SK-N-SH (cell line): ENCODE data around the gene SLC17A4. TPM values are rescaled to one million over a fixed set of nuclear protein-coding genes. Genes with fewer than 3 reads are reported as not detected.

ENCODE experiments used
- CTCF ChIA-PET: fragments of 300-600, 350-600 bp; formaldehyde crosslinking; extraction: SDS; loops from one replicate; lab custom pipeline; 2021; lab: Yijun Ruan, JAX
- POLR2A ChIA-PET: fragments of 350-600 bp; sonication (Branson Sonifier 250); formaldehyde crosslinking; extraction: SDS; loops from one replicate; lab custom pipeline; 2020; ENCODE audit warnings: antibody characterized with exemption, inconsistent platforms; lab: Yijun Ruan, JAX
- DNase-seq: peaks from one replicate; pipeline ENCODE4 v3.0.0; 2012
- H2AFZ ChIP-seq: fragments of 200-600 bp; sonication (generic); 2 replicates; pipeline ENCODE4 v1.8.1; 2016; ENCODE audit warnings: antibody characterized with exemption, mild to moderate bottlenecking, low read depth
- H3F3A ChIP-seq: fragments of 200-600 bp; sonication (generic); replicated peaks from 2 replicates; pipeline ENCODE3; 2016; ENCODE audit warnings: antibody characterized with exemption, mild to moderate bottlenecking; ENCODE audit not compliant: insufficient read depth
- H3K27ac ChIP-seq, 2 experiments: fragments of 200-500 bp in 1 of 2; fragments of 200-600 bp in 1 of 2; sonication (Bioruptor generic) in 1 of 2; sonication (generic), shearing (Covaris generic) in 1 of 2; 2 replicates each; pipeline versions ENCODE4 v1.5.1 to v1.6.1; 2014 to 2016; ENCODE audit warnings: low read depth in 2 of 2, inconsistent platforms in 1 of 2, low read length in 1 of 2, mild to moderate bottlenecking in 1 of 2, mixed read lengths in 1 of 2
- H3K27me3 ChIP-seq: fragments of 200-600 bp; sonication (generic), shearing (Covaris generic); 2 replicates; pipeline ENCODE4 v1.6.1; 2016; ENCODE audit warnings: mixed run types; ENCODE audit not compliant: insufficient read depth
- H3K36me3 ChIP-seq, 2 experiments: fragments of 200-500 bp in 1 of 2; fragments of 200-600 bp in 1 of 2; sonication (Bioruptor generic) in 1 of 2; sonication (generic) in 1 of 2; replicated peaks in 1 of 2; 2 replicates each; pipeline versions ENCODE3 to v1.5.1; 2014 to 2016; ENCODE audit warnings: low read length in 1 of 2, mild to moderate bottlenecking in 1 of 2; ENCODE audit not compliant: insufficient read depth in 2 of 2, control insufficient read depth in 1 of 2
- H3K4me1 ChIP-seq, 2 experiments: fragments of 200-500 bp in 1 of 2; fragments of 200-600 bp in 1 of 2; sonication (Bioruptor generic) in 1 of 2; sonication (generic), shearing (Covaris generic) in 1 of 2; 2 replicates each; pipeline versions ENCODE4 v1.5.1 to v1.6.1; 2014 to 2016; ENCODE audit warnings: low read depth in 1 of 2, low read length in 1 of 2, mixed run types in 1 of 2; ENCODE audit not compliant: insufficient read depth in 2 of 2, control insufficient read depth in 1 of 2
- H3K4me2 ChIP-seq: fragments of 200-600 bp; sonication (generic), shearing (Covaris generic); 2 replicates; pipeline ENCODE4 v1.6.1; 2017; ENCODE audit warnings: mixed run types
- H3K4me3 ChIP-seq, 2 experiments: fragments of 200-500 bp in 1 of 2; fragments of 200-600 bp in 1 of 2; sonication (Bioruptor generic) in 1 of 2; sonication (generic), shearing (Covaris generic) in 1 of 2; 2 replicates each; pipeline versions ENCODE4 v1.5.1 to v1.8.1; 2014 to 2016; ENCODE audit warnings: low read depth in 2 of 2, inconsistent platforms in 1 of 2, low read length in 1 of 2, mild to moderate bottlenecking in 1 of 2, mixed read lengths in 1 of 2, moderate library complexity in 1 of 2
- H3K79me2 ChIP-seq: fragments of 200-600 bp; sonication (generic); 2 replicates; pipeline ENCODE4 v1.8.1; 2017; ENCODE audit warnings: mild to moderate bottlenecking; ENCODE audit not compliant: insufficient read depth
- H3K9ac ChIP-seq: fragments of 200-600 bp; sonication (generic); 2 replicates; pipeline ENCODE4 v1.6.1; 2017; ENCODE audit warnings: mixed run types
- H3K9me2 ChIP-seq: fragments of 200-600 bp; sonication (generic); 2 replicates; pipeline ENCODE4 v1.6.1; 2017; ENCODE audit warnings: mixed run types
- H3K9me3 ChIP-seq: fragments of 200-600 bp; sonication (generic); 2 replicates; pipeline ENCODE4 v1.6.1; 2017; ENCODE audit warnings: mixed run types, mild to moderate bottlenecking, moderate library complexity
- H4K20me1 ChIP-seq: fragments of 200-600 bp; sonication (generic); 2 replicates; pipeline ENCODE4 v1.6.1; 2017; ENCODE audit warnings: mild to moderate bottlenecking, mixed run types; ENCODE audit not compliant: insufficient read depth
- EP300 ChIP-seq, 2 experiments: IDR thresholded peaks; 2 replicates each; pipeline versions ENCODE4 v1.4.0 to v1.6.1; 2012; ENCODE audit warnings: borderline replicate concordance in 1 of 2, low read depth in 1 of 2, low read length in 1 of 2
- EZH2phosphoT487 ChIP-seq: fragments of 200-600 bp; sonication (generic); IDR thresholded peaks from 2 replicates; pipeline ENCODE4 v1.6.1; 2017; ENCODE audit warnings: low read depth, mixed run types, mild to moderate bottlenecking, antibody characterized with exemption, moderate library complexity, borderline replicate concordance
- GABPA ChIP-seq: IDR thresholded peaks from 2 replicates; pipeline ENCODE4 v1.4.0; 2012; ENCODE audit warnings: low read depth, mild to moderate bottlenecking
- GATA2 ChIP-seq: sonication (generic); formaldehyde crosslinking; IDR thresholded peaks from 2 replicates; pipeline ENCODE4 v1.5.0; 2020; ENCODE audit warnings: mild to moderate bottlenecking, missing genetic modification reagents
- JUND ChIP-seq: IDR thresholded peaks from 2 replicates; pipeline ENCODE4 v1.4.0; 2012
- MAX ChIP-seq: IDR thresholded peaks from 2 replicates; pipeline ENCODE4 v1.4.0; 2012; ENCODE audit warnings: low read depth
- MEF2A ChIP-seq: IDR thresholded peaks from 2 replicates; pipeline ENCODE4 v1.4.0; 2012; ENCODE audit warnings: low read depth, borderline replicate concordance
- RAD21 ChIP-seq: IDR thresholded peaks from 2 replicates; pipeline ENCODE4 v1.6.1; 2012; ENCODE audit warnings: mild to moderate bottlenecking, low read length
- RFX5 ChIP-seq: IDR thresholded peaks from 2 replicates; pipeline ENCODE4 v1.6.1; 2012; ENCODE audit warnings: mild to moderate bottlenecking, improper control_type of control experiment, low read length
- RXRA ChIP-seq: IDR thresholded peaks from 2 replicates; pipeline ENCODE4 v1.4.0; 2012; ENCODE audit warnings: low read depth, mild to moderate bottlenecking, borderline replicate concordance
- SIN3A ChIP-seq: IDR thresholded peaks from 2 replicates; pipeline ENCODE4 v1.6.1; 2012; ENCODE audit warnings: low read depth, mild to moderate bottlenecking, low read length, moderate library complexity, borderline replicate concordance
- SMC3 ChIP-seq: IDR thresholded peaks from 2 replicates; pipeline ENCODE4 v1.6.1; 2012; ENCODE audit warnings: low read depth, low read length, improper control_type of control experiment
- TAF1 ChIP-seq: IDR thresholded peaks from 2 replicates; pipeline ENCODE4 v1.6.1; 2012; ENCODE audit warnings: low read depth, mild to moderate bottlenecking, low read length, moderate library complexity, borderline replicate concordance
- TCF12 ChIP-seq: IDR thresholded peaks from 2 replicates; pipeline ENCODE4 v1.4.0; 2012
- TEAD4 ChIP-seq: IDR thresholded peaks from 2 replicates; pipeline ENCODE4 v1.4.0; 2012; ENCODE audit warnings: mild to moderate bottlenecking, borderline replicate concordance; ENCODE audit not compliant: insufficient read depth
- YY1 ChIP-seq: IDR thresholded peaks from 2 replicates; pipeline ENCODE4 v1.4.0; 2012; ENCODE audit warnings: low read depth, mild to moderate bottlenecking
- WGBS: methylation state at CpG from one replicate; pipeline ENCODE4 v1.1.6; 2017; ENCODE audit warnings: low lambda C conversion rate; 5-methylcytosine and 5-hydroxymethylcytosine counted together
- polyA plus RNA-seq, 3 experiments: library from polyadenylated mRNA; depleted of rRNA; stranded (reverse); fragments of >200 nt; gene quantifications; 2 replicates each; pipeline ENCODE4 v1.2.3, GENCODE V29; 2012
- TF ChIP-seq, protein P1 (sequence below): fragments of 200-600 bp; sonication (generic); IDR thresholded peaks from 2 replicates; pipeline ENCODE4 v1.6.1; 2017; ENCODE audit warnings: antibody characterized with exemption, mild to moderate bottlenecking, moderate library complexity
- TF ChIP-seq, protein P2 (sequence below): IDR thresholded peaks from 2 replicates; pipeline ENCODE4; 2012

Gene SLC17A4
- polyA plus RNA-seq, 1 of the 3 experiments (the other 2 are of a cell fraction) = not detected

GRCh38 chr6:25774120-25774715 is 19.7 kb downstream of the SLC17A4 start:
- WGBS = 43% methylated on average over 2 of the region's 2 CpGs
- no peaks in the 10 kb centered on the region for H3K4me1 ChIP-seq
- H3K4me3 ChIP-seq = no peak overlapping the region
- H3K27me3 ChIP-seq = no peaks in the 10 kb centered on the region
- no peak for DNase-seq
- no peak overlapping the region for H3K4me2 ChIP-seq
- H3K9me3 ChIP-seq = no peaks in the 10 kb centered on the region
- no peaks in the 10 kb centered on the region for H4K20me1 ChIP-seq
- no peak overlapping the region for H3K9ac ChIP-seq
- ChIA-PET POLR2A (no interaction called here), CTCF (interaction anchor here (0.8 to 1.3 kb wide), 3 partner anchors 15 to 508 kb away, joined by 3 to 4 read pairs (median 3); no protein-coding TSS in a partner anchor)
- TF ChIP-seq MAX = no peak
- no peak for TF ChIP-seq EP300 (IDR thresholded peaks at IDR 0.05; ENCODE audit: borderline replicate concordance in 1 of 2, low read depth in 1 of 2, low read length in 1 of 2)
- no peak for TF ChIP-seq TEAD4
- no peaks in the 10 kb centered on the region for H3F3A ChIP-seq
- H3K79me2 ChIP-seq = no peaks in the 10 kb centered on the region
- no peak overlapping the region for H2AFZ ChIP-seq
- no peaks in the 10 kb centered on the region for H3K9me2 ChIP-seq
- H3K27ac ChIP-seq = no peak overlapping the region
- H3K36me3 ChIP-seq = no peaks in the 10 kb centered on the region

- 40% methylated on average over 2 of the region's 2 CpGs for WGBS
- no peaks in the 10 kb centered on the region for H3K27me3 ChIP-seq
- TF ChIP-seq GATA2 (CRISPR knock-in tag) (no peak), RXRA (no peak), MAX (no peak), TAF1 (no peak), YY1 (no peak), TCF12 (no peak), SIN3A (no peak)
- no peak overlapping the region for H3K4me3 ChIP-seq
- no peak overlapping the region for H2AFZ ChIP-seq
- H3K9me2 ChIP-seq = no peaks in the 10 kb centered on the region
- no peaks in the 10 kb centered on the region for H3K79me2 ChIP-seq
- H3K36me3 ChIP-seq = no peaks in the 10 kb centered on the region
- CTCF ChIA-PET = interaction anchor here (0.5 kb wide), 1 partner anchor 229 kb away, joined by 3 read pairs; no protein-coding TSS in a partner anchor
- H3K4me1 ChIP-seq = no peaks in the 10 kb centered on the region
- H4K20me1 ChIP-seq = no peaks in the 10 kb centered on the region
- DNase-seq = no peak
- H3K9me3 ChIP-seq = no peaks in the 10 kb centered on the region
- no peaks in the 10 kb centered on the region for H3F3A ChIP-seq
- H3K9ac ChIP-seq = no peak overlapping the region
- POLR2A ChIA-PET = no interaction called here
- no peak overlapping the region for H3K27ac ChIP-seq
- H3K4me2 ChIP-seq = no peak overlapping the region
Measured at GRCh38 chr6:25777031-25777430, 22.5 kb downstream of the SLC17A4 start.

DNA sequence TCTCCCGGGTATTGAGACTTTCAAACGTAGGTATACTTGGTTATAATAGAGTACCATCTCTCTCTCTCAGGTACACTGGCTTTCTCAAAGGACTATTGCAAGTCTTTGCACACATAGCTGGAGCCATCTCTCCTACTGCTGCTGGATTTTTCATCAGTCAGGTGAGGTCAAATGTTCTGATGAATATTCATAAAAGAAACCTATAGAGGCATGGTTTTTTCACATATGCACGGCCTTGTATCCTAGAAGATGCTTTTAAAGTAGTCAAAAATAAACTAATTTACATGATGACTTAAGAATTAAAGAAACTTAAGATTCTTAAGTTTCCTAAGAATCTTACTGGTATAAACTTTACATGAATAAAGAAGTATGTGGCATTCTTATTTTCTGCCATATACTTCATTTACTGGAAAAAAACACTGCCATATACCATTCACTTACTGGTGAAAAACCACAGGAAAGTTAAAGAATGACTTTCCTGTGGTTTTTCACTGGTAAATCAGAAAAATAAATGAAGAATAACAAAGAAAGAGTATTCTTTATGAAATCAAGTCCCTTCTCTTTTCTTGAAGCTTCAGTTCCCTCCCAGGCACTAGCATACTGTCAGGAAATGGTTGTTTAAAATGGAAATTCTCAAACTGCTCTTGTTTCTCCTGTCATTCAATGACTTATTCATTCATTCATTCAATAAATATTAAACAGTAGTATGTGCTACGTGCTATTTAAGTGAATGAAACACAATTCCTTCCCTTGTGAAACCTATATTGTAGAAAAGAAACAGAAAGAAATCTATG is 23.5 kb downstream of the SLC17A4 start:
- Histone ChIP-seq H3K9me2 (no peaks in the 10 kb centered on the region), H3K79me2 (no peaks in the 10 kb centered on the region), H3K4me2 (no peak overlapping the region), H3K36me3 (no peaks in the 10 kb centered on the region), H3F3A (no peaks in the 10 kb centered on the region), H3K4me3 (no peak overlapping the region), H3K27me3 (no peaks in the 10 kb centered on the region), H3K9me3 (no peaks in the 10 kb centered on the region), H3K4me1 (no peaks in the 10 kb centered on the region), H3K27ac (no peak overlapping the region), H3K9ac (no peak overlapping the region), H4K20me1 (no peaks in the 10 kb centered on the region), H2AFZ (no peak overlapping the region)
- WGBS = 21% methylated on average over 4 of the region's 4 CpGs
- POLR2A ChIA-PET = no interaction called here
- CTCF ChIA-PET = interaction anchor here (1.5 kb wide), 1 partner anchor 10 kb away, joined by 4 read pairs; no protein-coding TSS in a partner anchor
- no peak for DNase-seq
- TF ChIP-seq SMC3 (no peak), MEF2A (no peak), YY1 (no peak), RXRA (no peak), GABPA (no peak), RFX5 (no peak), JUND (no peak), EZH2phosphoT487 (no peak), SIN3A (no peak), RAD21 (no peak)
- TF ChIP-seq, protein P1, sequence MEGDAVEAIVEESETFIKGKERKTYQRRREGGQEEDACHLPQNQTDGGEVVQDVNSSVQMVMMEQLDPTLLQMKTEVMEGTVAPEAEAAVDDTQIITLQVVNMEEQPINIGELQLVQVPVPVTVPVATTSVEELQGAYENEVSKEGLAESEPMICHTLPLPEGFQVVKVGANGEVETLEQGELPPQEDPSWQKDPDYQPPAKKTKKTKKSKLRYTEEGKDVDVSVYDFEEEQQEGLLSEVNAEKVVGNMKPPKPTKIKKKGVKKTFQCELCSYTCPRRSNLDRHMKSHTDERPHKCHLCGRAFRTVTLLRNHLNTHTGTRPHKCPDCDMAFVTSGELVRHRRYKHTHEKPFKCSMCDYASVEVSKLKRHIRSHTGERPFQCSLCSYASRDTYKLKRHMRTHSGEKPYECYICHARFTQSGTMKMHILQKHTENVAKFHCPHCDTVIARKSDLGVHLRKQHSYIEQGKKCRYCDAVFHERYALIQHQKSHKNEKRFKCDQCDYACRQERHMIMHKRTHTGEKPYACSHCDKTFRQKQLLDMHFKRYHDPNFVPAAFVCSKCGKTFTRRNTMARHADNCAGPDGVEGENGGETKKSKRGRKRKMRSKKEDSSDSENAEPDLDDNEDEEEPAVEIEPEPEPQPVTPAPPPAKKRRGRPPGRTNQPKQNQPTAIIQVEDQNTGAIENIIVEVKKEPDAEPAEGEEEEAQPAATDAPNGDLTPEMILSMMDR = no peak
- TF ChIP-seq, protein P2, sequence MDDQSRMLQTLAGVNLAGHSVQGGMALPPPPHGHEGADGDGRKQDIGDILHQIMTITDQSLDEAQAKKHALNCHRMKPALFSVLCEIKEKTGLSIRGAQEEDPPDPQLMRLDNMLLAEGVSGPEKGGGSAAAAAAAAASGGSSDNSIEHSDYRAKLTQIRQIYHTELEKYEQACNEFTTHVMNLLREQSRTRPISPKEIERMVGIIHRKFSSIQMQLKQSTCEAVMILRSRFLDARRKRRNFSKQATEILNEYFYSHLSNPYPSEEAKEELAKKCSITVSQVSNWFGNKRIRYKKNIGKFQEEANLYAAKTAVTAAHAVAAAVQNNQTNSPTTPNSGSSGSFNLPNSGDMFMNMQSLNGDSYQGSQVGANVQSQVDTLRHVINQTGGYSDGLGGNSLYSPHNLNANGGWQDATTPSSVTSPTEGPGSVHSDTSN = no peak
